Lung (tissue), 12 donors: ENCODE results near the gene SCN5A. TPM values are rescaled to one million over a fixed set of nuclear protein-coding genes. Genes with fewer than 3 reads are reported as not detected.

Experiments used
- ATAC-seq: fragments of 200-7000 bp; cut with Tn5 transposase; one replicate; pipeline ENCODE4 v1.9.1; 2020; ENCODE audit warnings: moderate number of reproducible peaks; ENCODE audit not compliant: insufficient read depth, low FRiP score
- DNase-seq, 3 donors: peaks; one replicate each; pipeline ENCODE4 v3.0.0-alpha.2; 2013 to 2017
- H3K27ac ChIP-seq, 2 donors: one replicate each; pipeline ENCODE4 v1.5.1; 2013; ENCODE audit warnings: mild to moderate bottlenecking in 2 of 2, moderate library complexity in 2 of 2, control low read depth in 1 of 2, inconsistent platforms in 1 of 2, low read depth in 1 of 2, low read length in 1 of 2
- H3K27me3 ChIP-seq, 3 donors: one replicate each; pipeline ENCODE4 v1.5.1; 2013; ENCODE audit warnings: low read length in 2 of 3; ENCODE audit not compliant: control insufficient read depth in 3 of 3, insufficient read depth in 3 of 3
- H3K36me3 ChIP-seq, 4 donors: one replicate each; pipeline ENCODE4 v1.5.1; 2013; ENCODE audit warnings: low read length in 4 of 4, mild to moderate bottlenecking in 1 of 4, moderate library complexity in 1 of 4; ENCODE audit not compliant: control insufficient read depth in 4 of 4, insufficient read depth in 4 of 4
- H3K4me1 ChIP-seq, 5 donors: one replicate each; pipeline ENCODE4 v1.5.1; 2013; ENCODE audit warnings: low read length in 5 of 5, mild to moderate bottlenecking in 2 of 5, moderate library complexity in 1 of 5; ENCODE audit not compliant: control insufficient read depth in 5 of 5, insufficient read depth in 5 of 5
- H3K4me3 ChIP-seq: one replicate; pipeline ENCODE4 v1.5.1; 2013; ENCODE audit warnings: mild to moderate bottlenecking, control low read depth, moderate library complexity
- H3K9ac ChIP-seq, 2 donors: one replicate each; pipeline ENCODE4 v1.5.1; 2013; ENCODE audit warnings: low read length in 2 of 2, control low read depth in 1 of 2; ENCODE audit not compliant: insufficient read depth in 1 of 2
- H3K9me3 ChIP-seq, 4 donors: one replicate each; pipeline ENCODE4 v1.5.1; 2013; ENCODE audit warnings: low read length in 3 of 4, mild to moderate bottlenecking in 1 of 4, moderate library complexity in 1 of 4; ENCODE audit not compliant: control insufficient read depth in 4 of 4, insufficient read depth in 3 of 4
- CTCF ChIP-seq: IDR thresholded peaks from 2 replicates; pipeline ENCODE4 v1.5.1; 2012; ENCODE audit warnings: mild to moderate bottlenecking; ENCODE audit errors: control extremely low read depth, extremely low read depth
- WGBS, 2 donors: extraction: QIAGEN DNeasy Blood & Tissue Kit; methylation state at CpG; one replicate each; pipeline ENCODE4 v1.1.7; 2013; 5-methylcytosine and 5-hydroxymethylcytosine counted together
- polyA plus RNA-seq, 2 donors: library from polyadenylated mRNA; stranded (reverse); fragments of 200-250 nt; gene quantifications; one replicate each; pipeline ENCODE4 v1.2.1, GENCODE V29; 2013
- total RNA-seq, 2 donors: library from RNA; depleted of rRNA in 1 of 2; stranded (reverse); fragments of >200 nt in 1 of 2; gene quantifications; one replicate each; pipeline ENCODE4 v1.2.1, GENCODE V29; 2014 to 2021
- donor health status: control.
- donor health status: control.
- donor health status: Bipolar disorder and iron deficiency.
- donor health status: healthy.
- donor health status: DM: yes; HTN: yes; CAD: no.

SCN5A gene
- total and polyA plus RNA-seq, 4 donors, result 0.02 to 2.5 (median 0.37) TPM

- H3K4me1 ChIP-seq, result no peaks in the 10 kb centered on the region
- H3K9me3 ChIP-seq, result peaks cover 0 to 5% (median 0%) of the 10 kb centered on the region in 4 donors
- no peak for ATAC-seq
- H3K27me3 ChIP-seq, result no peaks in the 10 kb centered on the region
- no peak for DNase-seq
- TF ChIP-seq CTCF, result no peak
- peaks cover 0 to 13% (median 0%) of the 10 kb centered on the region in 4 donors for H3K36me3 ChIP-seq
- WGBS, 2 donors, result 72 to 81% methylated on average over 2 of the region's 2 CpGs
- no peak overlapping the region for H3K4me3 ChIP-seq
- no peak overlapping the region for H3K9ac ChIP-seq
- no peak overlapping the region for H3K27ac ChIP-seq
These were observed 59.0 kb downstream of the SCN5A start for GRCh38 chr3:38590521-38590920.

DNA sequence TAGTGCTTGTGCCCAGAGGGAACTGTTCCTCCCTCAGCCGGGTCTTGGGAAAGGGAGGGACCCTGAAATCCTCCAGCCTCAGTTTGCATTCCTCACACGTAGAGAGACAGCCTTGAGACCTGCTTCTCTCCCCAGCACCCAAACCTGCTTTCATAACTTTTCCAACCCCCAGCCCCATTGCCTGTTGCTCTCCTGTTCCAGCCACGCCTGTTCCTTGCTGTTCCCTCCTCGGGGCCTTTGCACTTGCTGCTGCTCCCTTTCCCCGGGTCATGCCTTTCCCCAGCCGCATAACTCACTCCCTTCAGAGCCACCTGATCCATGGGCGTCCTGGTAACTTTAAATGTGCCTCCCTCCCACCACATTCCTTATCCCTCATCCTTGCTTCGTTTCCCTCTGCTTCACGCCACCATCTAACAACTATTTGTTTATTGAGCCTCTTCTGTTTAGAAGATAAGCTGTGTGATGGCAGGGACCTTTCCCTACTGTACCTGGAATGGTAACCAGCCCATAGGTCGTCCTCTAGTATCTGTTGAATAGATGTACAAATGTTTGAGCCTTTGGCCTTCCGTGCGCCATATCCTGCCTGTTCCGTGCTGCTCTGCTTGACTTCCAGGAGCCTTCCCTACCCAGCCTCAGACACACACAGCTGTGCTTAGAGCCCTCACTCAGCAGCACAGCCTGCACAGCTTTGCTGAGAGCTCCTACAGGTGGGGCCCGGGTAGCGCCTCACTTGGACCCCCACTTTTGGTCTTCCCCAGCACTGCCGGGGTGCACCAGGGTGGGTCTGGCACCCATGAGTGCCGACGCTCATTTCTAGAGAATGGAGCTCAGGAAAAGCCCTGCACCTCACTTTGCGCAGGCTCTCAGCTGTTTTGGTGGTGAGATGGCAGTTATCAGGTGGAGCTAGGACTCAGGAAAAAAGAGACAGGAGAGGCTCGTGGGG lies 60.2 kb downstream of the SCN5A start:
- Histone ChIP-seq H3K36me3 (peaks cover 0 to 3% (median 0%) of the 10 kb centered on the region in 4 donors), H3K4me3 (no peak overlapping the region), H3K9me3 (peaks cover 0 to 5% (median 0%) of the 10 kb centered on the region in 4 donors), H3K27ac (no peak overlapping the region), H3K27me3 (no peaks in the 10 kb centered on the region), H3K4me1 (no peaks in the 10 kb centered on the region), H3K9ac (no peak overlapping the region)
- DNase-seq (no peak), ATAC-seq (no peak)
- TF ChIP-seq CTCF, result no peak
- 78 to 90% methylated on average over 20 of the region's 20 CpGs for WGBS, 2 donors

DNA sequence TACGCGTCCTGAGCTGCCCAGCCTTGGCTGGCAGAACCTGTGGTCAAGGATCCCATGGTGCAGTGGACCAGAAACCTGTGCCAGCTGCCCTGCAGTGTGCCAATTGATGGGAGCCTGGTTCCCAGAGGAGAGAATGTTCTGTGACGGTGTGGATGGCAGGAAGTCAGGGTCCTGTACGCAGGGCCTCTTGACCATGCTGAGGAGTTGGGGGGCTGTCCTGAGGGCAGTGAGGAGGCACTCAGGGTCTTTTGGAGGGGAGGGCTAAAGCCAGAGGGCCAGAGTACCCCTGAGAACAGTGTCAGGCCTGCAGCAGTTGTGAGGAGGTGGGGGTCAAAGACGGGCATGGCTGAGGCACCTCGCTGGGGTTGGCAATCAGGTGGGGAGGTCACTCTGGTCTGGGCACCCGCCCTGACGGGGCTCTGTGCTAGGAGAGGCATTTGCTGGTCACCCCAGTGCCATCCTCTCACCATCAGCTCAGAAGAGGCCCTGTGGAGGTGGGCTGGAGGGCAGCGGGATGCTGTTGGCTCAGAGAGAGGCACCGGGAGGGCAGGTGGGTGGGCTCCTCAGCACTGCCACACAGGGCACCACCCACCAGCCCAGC lies 61.0 kb downstream of the SCN5A start:
- H3K4me3 ChIP-seq, result no peak overlapping the region
- DNase-seq (no peak), ATAC-seq (no peak)

More for the DNA sequence above, 61.0 kb downstream of the SCN5A start:
- Histone ChIP-seq H3K27me3 (no peaks in the 10 kb centered on the region), H3K9ac (no peak overlapping the region), H3K27ac (no peak overlapping the region), H3K4me1 (no peaks in the 10 kb centered on the region), H3K9me3 (peaks cover 0 to 5% (median 0%) of the 10 kb centered on the region in 4 donors), H3K36me3 (peaks cover 0 to 3% (median 0%) of the 10 kb centered on the region in 4 donors)
- 63% methylated on average over 10 of the region's 10 CpGs for WGBS, 2 donors
- TF ChIP-seq CTCF, result no peak
